ENCODE data around the gene ANKRD31.
"Not testable (repeated sequence)": the region's sequence is repeated elsewhere in the genome, so short reads cannot be mapped to it uniquely, and the experiment has no call there.

DNA sequence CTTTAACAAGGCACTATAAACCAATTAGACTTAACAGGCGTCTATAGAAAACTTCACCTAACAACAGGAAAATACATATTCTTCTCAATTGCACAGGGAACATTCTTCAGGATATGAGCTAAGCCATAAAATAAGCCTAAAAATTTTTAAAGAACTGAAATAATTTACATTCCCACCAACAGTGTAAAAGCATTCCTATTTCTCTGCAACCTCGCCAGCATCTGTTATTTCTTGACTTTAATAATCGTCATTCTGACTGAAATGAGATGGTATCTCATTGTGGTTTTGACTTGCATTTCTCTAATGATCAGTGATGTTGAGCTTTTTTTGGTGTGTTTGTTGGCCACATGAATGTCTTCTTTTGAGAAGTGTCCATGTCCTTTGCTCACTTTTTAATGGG lies 140.7 kb downstream of the ANKRD31 start:
- TF ChIP-seq, protein P1, sequence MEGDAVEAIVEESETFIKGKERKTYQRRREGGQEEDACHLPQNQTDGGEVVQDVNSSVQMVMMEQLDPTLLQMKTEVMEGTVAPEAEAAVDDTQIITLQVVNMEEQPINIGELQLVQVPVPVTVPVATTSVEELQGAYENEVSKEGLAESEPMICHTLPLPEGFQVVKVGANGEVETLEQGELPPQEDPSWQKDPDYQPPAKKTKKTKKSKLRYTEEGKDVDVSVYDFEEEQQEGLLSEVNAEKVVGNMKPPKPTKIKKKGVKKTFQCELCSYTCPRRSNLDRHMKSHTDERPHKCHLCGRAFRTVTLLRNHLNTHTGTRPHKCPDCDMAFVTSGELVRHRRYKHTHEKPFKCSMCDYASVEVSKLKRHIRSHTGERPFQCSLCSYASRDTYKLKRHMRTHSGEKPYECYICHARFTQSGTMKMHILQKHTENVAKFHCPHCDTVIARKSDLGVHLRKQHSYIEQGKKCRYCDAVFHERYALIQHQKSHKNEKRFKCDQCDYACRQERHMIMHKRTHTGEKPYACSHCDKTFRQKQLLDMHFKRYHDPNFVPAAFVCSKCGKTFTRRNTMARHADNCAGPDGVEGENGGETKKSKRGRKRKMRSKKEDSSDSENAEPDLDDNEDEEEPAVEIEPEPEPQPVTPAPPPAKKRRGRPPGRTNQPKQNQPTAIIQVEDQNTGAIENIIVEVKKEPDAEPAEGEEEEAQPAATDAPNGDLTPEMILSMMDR (IDR thresholded peaks at IDR 0.05): not testable (repeated sequence)
- TF ChIP-seq POLR2A (IDR thresholded peaks at IDR 0.05; ENCODE audit: low read depth): not testable (repeated sequence)

All from esophagus muscularis mucosa (tissue), 3 donors.